Natural killer cell (primary cell): ENCODE results near the gene LRRC49. TPM values are rescaled to one million over a fixed set of nuclear protein-coding genes. Genes with fewer than 3 reads are reported as not detected.
"Not testable (repeated sequence)": the region's sequence is repeated elsewhere in the genome, so short reads cannot be mapped to it uniquely, and the experiment has no call there.

Experiments
- ATAC-seq, 3 donors: fragments of 150-1000 bp in 2 of 3; fragments of 200-7000 bp in 1 of 3; cut with Tn5 transposase; 1 replicate in 1 of 3; 2 replicates in 2 of 3; pipeline ENCODE4 v1.10.0; 2021; ENCODE audit warnings: mild to moderate bottlenecking in 2 of 3, moderate library complexity in 2 of 3
- DNase-seq, 2 donors: peaks; one replicate each; pipeline versions ENCODE4 v3.0.0 to v3.0.0-alpha.2; 2013 to 2021; ENCODE audit warnings: mixed read lengths in 1 of 2
- H3K27ac ChIP-seq: one replicate; pipeline ENCODE4 v1.5.1; 2013; ENCODE audit warnings: mild to moderate bottlenecking, low read length
- H3K27me3 ChIP-seq: one replicate; pipeline ENCODE4 v1.6.1; 2013; ENCODE audit warnings: low read length; ENCODE audit not compliant: control insufficient read depth, insufficient read depth
- H3K36me3 ChIP-seq: one replicate; pipeline ENCODE4 v1.6.1; 2013; ENCODE audit warnings: low read length; ENCODE audit not compliant: control insufficient read depth, insufficient read depth
- H3K4me1 ChIP-seq: one replicate; pipeline ENCODE4 v1.6.1; 2013; ENCODE audit warnings: low read length; ENCODE audit not compliant: control insufficient read depth, insufficient read depth
- H3K4me3 ChIP-seq: one replicate; pipeline ENCODE4 v1.5.1; 2013; ENCODE audit warnings: low read length
- H3K9me3 ChIP-seq: one replicate; pipeline ENCODE4 v1.6.1; 2013; ENCODE audit warnings: low read length; ENCODE audit not compliant: control insufficient read depth, insufficient read depth
- H3K27ac Mint-ChIP-seq, 2 donors: one replicate each; pipeline ENCODE4 v1.8.0; 2022; ENCODE audit warnings: mild to moderate bottlenecking in 2 of 2, mixed read lengths in 2 of 2, moderate library complexity in 1 of 2
- H3K27me3 Mint-ChIP-seq, 2 donors: one replicate each; pipeline ENCODE4 v1.8.0; 2022; ENCODE audit warnings: low read depth in 2 of 2, mixed read lengths in 2 of 2
- H3K36me3 Mint-ChIP-seq: one replicate; pipeline ENCODE4 v1.8.0; 2022; ENCODE audit warnings: mixed read lengths
- H3K4me1 Mint-ChIP-seq, 2 donors: one replicate each; pipeline ENCODE4 v1.8.0; 2022; ENCODE audit warnings: mixed read lengths in 2 of 2
- H3K4me3 Mint-ChIP-seq: one replicate; pipeline ENCODE4 v1.8.0; 2022; ENCODE audit warnings: mild to moderate bottlenecking, moderate library complexity, mixed read lengths
- H3K9me3 Mint-ChIP-seq, 2 donors: one replicate each; pipeline ENCODE4 v1.8.0; 2022; ENCODE audit warnings: mixed read lengths in 2 of 2
- CTCF ChIP-seq: fragments of 200-600 bp; IDR thresholded peaks from one replicate; pipeline ENCODE4 v1.8.0; 2022; ENCODE audit warnings: antibody characterized with exemption
- WGBS: methylation state at CpG from one replicate; pipeline ENCODE4 v1.1.7; 2013; ENCODE audit warnings: missing lambda C conversion rate; ENCODE audit not compliant: insufficient coverage; 5-methylcytosine and 5-hydroxymethylcytosine counted together
- intact Hi-C: fragments of 100-400 bp; cut with micrococcal nuclease; formaldehyde crosslinking; loops from one replicate; pipeline ENCODE4 v1.14.2; 2022
- total RNA-seq, 4 donors: library from RNA; stranded (reverse); fragments of 120-200 nt in 1 of 4; gene quantifications; one replicate each; pipeline versions ENCODE4 v1.2.3 to v1.2.4, GENCODE V29; 2013 to 2022

The LRRC49 gene
- total RNA-seq, 3 donors from 2014 or later (not counting 1 experiment from before 2014, with no cell fraction given), result 0.14 to 0.38 TPM; not detected in 1

DNA sequence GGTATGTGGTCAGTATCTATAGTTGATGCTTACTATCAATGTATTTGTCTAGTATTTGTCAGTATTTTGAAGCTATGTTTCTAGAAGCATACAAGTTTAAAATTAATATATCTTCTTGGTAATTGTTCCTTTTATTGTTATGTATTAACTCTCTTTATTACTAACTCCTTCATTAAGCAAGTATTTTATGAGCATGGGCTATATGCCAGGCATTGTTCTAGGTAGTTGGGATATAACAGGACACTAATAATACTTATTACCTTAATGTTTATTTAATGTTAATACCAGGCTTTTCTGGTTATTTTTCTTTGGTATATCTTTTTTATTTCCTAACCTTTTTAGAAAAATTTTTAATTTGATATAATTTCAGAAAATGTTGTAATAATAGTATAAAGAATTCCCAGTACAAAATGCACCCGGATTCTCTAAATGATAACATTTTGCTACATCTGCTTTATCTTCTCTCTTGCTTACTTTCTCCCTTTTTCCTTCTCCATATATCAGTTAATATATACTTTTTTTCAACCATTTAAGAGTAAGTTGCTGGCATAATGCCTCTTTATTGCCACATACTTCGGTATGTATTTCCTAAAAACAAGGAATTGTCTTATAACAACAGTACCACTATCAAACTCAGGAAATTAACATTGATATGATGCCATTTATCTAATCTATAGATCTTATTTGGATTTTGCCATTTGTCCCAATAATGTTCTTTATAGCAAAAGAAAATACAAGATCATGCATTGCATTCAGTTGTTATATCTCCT, 30.9 kb downstream of the LRRC49 start:
- Histone ChIP-seq H3K27ac (no peak overlapping the region), H3K4me3 (no peak overlapping the region), H3K4me1 (no peaks in the 10 kb centered on the region), H3K9me3 (no peaks in the 10 kb centered on the region), H3K36me3 (no peaks in the 10 kb centered on the region), H3K27me3 (no peaks in the 10 kb centered on the region)
- ATAC-seq (no peak), DNase-seq (no peak)
- Mint-ChIP-seq H3K27ac (no peak overlapping the region), H3K36me3 (no peaks in the 10 kb centered on the region), H3K4me3 (no peak overlapping the region), H3K27me3 (peaks cover 13 to 52% of the 10 kb centered on the region in 2 donors), H3K9me3 (peaks cover 0 to 5% of the 10 kb centered on the region in 2 donors), H3K4me1 (no peaks in the 10 kb centered on the region)
- intact Hi-C loops, result no loop called here
- WGBS, result no CpG with 5 or more reads among the region's 2 CpGs
- no peak for TF ChIP-seq CTCF

GRCh38 chr15:70926914-70927313, 34.3 kb downstream of the LRRC49 start:
- H3K36me3 Mint-ChIP-seq, H3K4me3 ChIP-seq, H3K4me1 ChIP-seq, DNase-seq, H3K4me1 Mint-ChIP-seq, H3K27me3 ChIP-seq, intact Hi-C loops, H3K9me3 ChIP-seq, H3K4me3 Mint-ChIP-seq, ATAC-seq, H3K27ac Mint-ChIP-seq, H3K27ac ChIP-seq, H3K9me3 Mint-ChIP-seq, H3K36me3 ChIP-seq: not testable (repeated sequence)
- no CpG with 5 or more reads among the region's 1 CpG for WGBS
- peaks cover 16 to 47% of the 10 kb centered on the region in 2 donors for H3K27me3 Mint-ChIP-seq

DNA sequence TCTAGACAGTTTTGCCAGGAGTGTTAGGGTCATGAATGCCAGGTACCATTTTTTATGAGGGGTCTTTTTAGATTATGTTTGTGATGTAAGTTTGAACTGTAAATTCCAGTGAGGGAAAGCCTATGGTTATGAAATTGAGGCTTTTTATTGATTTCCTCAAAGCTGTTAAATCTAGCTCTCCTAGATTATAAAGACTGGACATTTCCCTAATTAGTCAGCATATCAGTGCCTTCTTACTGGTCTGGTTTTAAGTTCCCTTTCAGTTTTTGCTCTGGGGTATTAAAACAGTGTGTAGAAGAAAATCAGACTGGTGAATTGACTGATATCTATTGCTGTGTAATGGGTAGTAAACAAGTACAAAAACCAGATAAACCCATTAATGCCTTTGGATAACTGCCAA, 39.2 kb downstream of the LRRC49 start:
- Histone ChIP-seq H3K4me1 (no peaks in the 10 kb centered on the region), H3K27ac (no peak overlapping the region), H3K27me3 (no peaks in the 10 kb centered on the region), H3K9me3 (no peaks in the 10 kb centered on the region), H3K36me3 (no peaks in the 10 kb centered on the region), H3K4me3 (no peak overlapping the region)
- Mint-ChIP-seq H3K4me3 (no peak overlapping the region), H3K9me3 (no peaks in the 10 kb centered on the region), H3K27me3 (peaks cover 12 to 42% of the 10 kb centered on the region in 2 donors), H3K4me1 (no peaks in the 10 kb centered on the region), H3K27ac (no peak overlapping the region), H3K36me3 (no peaks in the 10 kb centered on the region)
- DNase-seq (no peak), ATAC-seq (no peak)
- intact Hi-C loops, result no loop called here
- no peak for TF ChIP-seq CTCF

GRCh38 chr15:70932397-70932796, 39.8 kb downstream of the LRRC49 start:
- Histone ChIP-seq H3K4me3 (no peak overlapping the region), H3K9me3 (no peaks in the 10 kb centered on the region), H3K4me1 (no peaks in the 10 kb centered on the region), H3K27me3 (no peaks in the 10 kb centered on the region), H3K27ac (no peak overlapping the region), H3K36me3 (no peaks in the 10 kb centered on the region)
- no peaks in the 10 kb centered on the region for H3K9me3 Mint-ChIP-seq
- no peaks in the 10 kb centered on the region for H3K36me3 Mint-ChIP-seq
- 100% methylated on average over 1 of the region's 2 CpGs for WGBS
- no peak for TF ChIP-seq CTCF
- peaks cover 12 to 43% of the 10 kb centered on the region in 2 donors for H3K27me3 Mint-ChIP-seq
- DNase-seq (no peak), ATAC-seq (no peak)
- no peaks in the 10 kb centered on the region for H3K4me1 Mint-ChIP-seq
- intact Hi-C loops, result no loop called here
- H3K27ac Mint-ChIP-seq, result no peak overlapping the region
- H3K4me3 Mint-ChIP-seq, result no peak overlapping the region
